GM12878 (cell line): ENCODE measurements around the gene CYS1. TPM values are rescaled to one million over a fixed set of nuclear protein-coding genes. Genes with fewer than 3 reads are reported as not detected.

Source experiments
- ATAC-seq: fragments of 200-7000 bp; cut with Tn5 transposase; 3 replicates; pipeline ENCODE4 v1.9.1; 2020; ENCODE audit warnings: mild to moderate bottlenecking, moderate library complexity
- BruUV-seq: library from RNA; stranded (reverse); fragments of 400-500 nt; replicated peaks from 2 replicates; lab custom pipeline; 2021; lab: Mats Ljungman, UMichigan
- CTCF ChIA-PET: fragments of 300-600 bp; sonication (Branson Sonifier 250); formaldehyde crosslinking; extraction: SDS; loops from one replicate; lab custom pipeline; 2021; ENCODE audit warnings: inconsistent platforms; lab: Yijun Ruan, JAX
- POLR2A ChIA-PET: fragments of 350-600 bp; formaldehyde crosslinking; extraction: SDS; loops from one replicate; lab custom pipeline; 2021; ENCODE audit warnings: inconsistent platforms; lab: Charles Lee
- RAD21 ChIA-PET: fragments of 300-600 bp; sonication (Branson Sonifier 250); formaldehyde crosslinking; loops from one replicate; lab custom pipeline; 2023; ENCODE audit warnings: antibody characterized with exemption; ENCODE audit not compliant: unreplicated experiment; lab: Charles Lee
- SMC1A ChIA-PET: fragments of 300-600 bp; sonication (Branson Sonifier 250); formaldehyde crosslinking; loops from one replicate; lab custom pipeline; 2023; ENCODE audit not compliant: unreplicated experiment, uncharacterized antibody; lab: Charles Lee
- DNase-seq: peaks from one replicate; pipeline ENCODE4 v3.0.0-alpha.2; 2011; ENCODE audit warnings: low read depth, low spot score
- FAIRE-seq: peaks from 3 replicates; lab custom pipeline; 2011; peaks lifted over from hg19 to GRCh38; lab: Jason Lieb, UNC
- H2AFZ ChIP-seq: 2 replicates; pipeline ENCODE4 v1.6.0; 2011; ENCODE audit warnings: low read depth, low read length, control low read depth; ENCODE audit not compliant: control insufficient read depth
- H3K27ac ChIP-seq: 2 replicates; pipeline ENCODE4 v1.5.1; 2011; ENCODE audit warnings: control low read depth; ENCODE audit not compliant: control insufficient read depth, insufficient read depth
- H3K27me3 ChIP-seq, 2 experiments: replicated peaks in 1 of 2; 2 replicates each; pipeline versions ENCODE4 v1.6.0 to v1.6.1; 2011; ENCODE audit warnings: low read length in 1 of 2; ENCODE audit not compliant: control insufficient read depth in 2 of 2, insufficient read depth in 2 of 2
- H3K36me3 ChIP-seq, 2 experiments: 2 replicates each; pipeline ENCODE4 v1.5.1; 2011; ENCODE audit warnings: low read length in 1 of 2; ENCODE audit not compliant: control insufficient read depth in 2 of 2, insufficient read depth in 2 of 2
- H3K4me1 ChIP-seq: 2 replicates; pipeline ENCODE4 v1.6.1; 2011; ENCODE audit warnings: mild to moderate bottlenecking, low read length, moderate library complexity, mixed read lengths; ENCODE audit not compliant: control insufficient read depth, insufficient read depth
- H3K4me2 ChIP-seq: 2 replicates; pipeline ENCODE4 v1.6.0; 2011; ENCODE audit warnings: control low read depth; ENCODE audit not compliant: control insufficient read depth, insufficient read depth
- H3K4me3 ChIP-seq: fragments of 200-600 bp; sonication (generic); 2 replicates; pipeline ENCODE4 v1.5.1; 2016
- H3K79me2 ChIP-seq: 2 replicates; pipeline ENCODE4 v1.6.0; 2011; ENCODE audit warnings: low read length; ENCODE audit not compliant: control insufficient read depth, insufficient read depth
- H3K9ac ChIP-seq: 2 replicates; pipeline ENCODE4 v1.8.0; 2011; ENCODE audit warnings: low read length, control low read depth, mixed read lengths; ENCODE audit not compliant: control insufficient read depth, insufficient read depth
- H3K9me3 ChIP-seq: replicated peaks from 3 replicates; pipeline ENCODE4 v1.5.1; 2011; ENCODE audit warnings: mild to moderate bottlenecking, low read length; ENCODE audit not compliant: control insufficient read depth, insufficient read depth
- H4K20me1 ChIP-seq: 2 replicates; pipeline ENCODE4 v1.6.0; 2011; ENCODE audit not compliant: control insufficient read depth, insufficient read depth
- CHD2 ChIP-seq: IDR thresholded peaks from 2 replicates; pipeline ENCODE4 v1.6.1; 2011; ENCODE audit warnings: low read depth, low read length, improper control_type of control experiment, borderline replicate concordance
- FOXK2 ChIP-seq: fragments of 450-650 bp; IDR thresholded peaks from 2 replicates; pipeline ENCODE4 v1.6.1; 2017; ENCODE audit warnings: mild to moderate bottlenecking, moderate library complexity
- FOXM1 ChIP-seq: IDR thresholded peaks from 2 replicates; pipeline ENCODE4 v1.6.1; 2012; ENCODE audit warnings: low read depth, mild to moderate bottlenecking, inconsistent platforms, low read length, moderate library complexity
- HCFC1 ChIP-seq: fragments of 150-350 bp; IDR thresholded peaks from 2 replicates; pipeline ENCODE4 v1.6.1; 2014; ENCODE audit warnings: low read length
- MTA3 ChIP-seq: IDR thresholded peaks from 2 replicates; pipeline ENCODE4 v1.6.1; 2012; ENCODE audit warnings: low read length, inconsistent platforms, borderline replicate concordance
- MYB ChIP-seq: fragments of 150-350 bp; IDR thresholded peaks from 2 replicates; pipeline ENCODE4 v1.6.1; 2014; ENCODE audit warnings: mild to moderate bottlenecking, low read depth, low read length, borderline replicate concordance
- SMARCA5 ChIP-seq: fragments of 450-650 bp; IDR thresholded peaks from 2 replicates; pipeline ENCODE4 v1.6.1; 2017; ENCODE audit warnings: mild to moderate bottlenecking
- SPI1 ChIP-seq: IDR thresholded peaks from 2 replicates; pipeline ENCODE4 v1.6.1; 2011; ENCODE audit warnings: low read depth, mild to moderate bottlenecking, low read length, moderate library complexity, borderline replicate concordance; ENCODE audit not compliant: insufficient read depth
- TAF1 ChIP-seq: IDR thresholded peaks from 2 replicates; pipeline ENCODE4 v1.6.1; 2011; ENCODE audit warnings: mild to moderate bottlenecking, low read depth, low read length, borderline replicate concordance
- TCF12 ChIP-seq: IDR thresholded peaks from 2 replicates; pipeline ENCODE4 v1.6.1; 2011; ENCODE audit warnings: low read depth, mild to moderate bottlenecking, low read length
- ZNF24 ChIP-seq: fragments of 450-650 bp; IDR thresholded peaks from 2 replicates; pipeline ENCODE4 v1.6.1; 2017; ENCODE audit warnings: antibody characterized with exemption, mild to moderate bottlenecking
- ZNF384 ChIP-seq: IDR thresholded peaks from 2 replicates; pipeline ENCODE4 v1.6.1; 2012; ENCODE audit warnings: low read depth, mild to moderate bottlenecking, low read length, improper control_type of control experiment, borderline replicate concordance
- WGBS: methylation state at CpG from one replicate; pipeline ENCODE4 v1.1.6; 2016; ENCODE audit warnings: low lambda C conversion rate; ENCODE audit not compliant: insufficient replicate concordance, insufficient coverage; ENCODE audit errors: missing lambda C conversion rate; 5-methylcytosine and 5-hydroxymethylcytosine counted together
- in situ Hi-C: fragments of 300-500 bp; cut with MboI; formaldehyde crosslinking; loops from 9 replicates; pipeline ENCODE4 v1.14.3; 2018; ENCODE audit warnings: mixed read lengths
- intact Hi-C: fragments of 100-400 bp; cut with micrococcal nuclease; formaldehyde crosslinking; loops from one replicate; pipeline ENCODE4 v1.14.2; 2022; ENCODE audit not compliant: unreplicated experiment
- polyA plus RNA-seq, 11 experiments: library from polyadenylated mRNA; depleted of rRNA in 4 of 11; unstranded in 6 of 11; stranded (reverse) in 5 of 11; fragments of >200 nt; fragmentation: Nextera tagmentation in 4 of 11; fragmentation: Illumina TruSeq in 1 of 11; extraction: Ambion mirVana in 4 of 11; extraction: Trizol in 1 of 11; gene quantifications; 1 replicate in 1 of 11; 2 replicates in 10 of 11; pipeline versions ENCODE4 v1.2.1 to v1.2.3, GENCODE V29; 2011 to 2016; ENCODE audit warnings: inconsistent platforms in 2 of 11, missing spikeins in 2 of 11, low read depth in 1 of 11
- total RNA-seq, 4 experiments: library from RNA; depleted of rRNA in 3 of 4; stranded (reverse); fragments of >200 nt in 3 of 4; fragmentation: Illumina TruSeq in 1 of 4; extraction: Trizol in 1 of 4; gene quantifications; 2 replicates each; pipeline versions ENCODE4 v1.2.1 to v1.2.3, GENCODE V29; 2013 to 2021
- TF ChIP-seq, protein P1 (sequence below): fragments of 450-650 bp; IDR thresholded peaks from 2 replicates; pipeline ENCODE4 v1.6.1; 2018; ENCODE audit warnings: borderline replicate concordance, mild to moderate bottlenecking; ENCODE audit not compliant: partially characterized antibody
- TF ChIP-seq, protein P2 (sequence below): fragments of 450-650 bp; IDR thresholded peaks from 2 replicates; pipeline ENCODE4 v1.6.1; 2017; ENCODE audit warnings: mild to moderate bottlenecking, moderate library complexity
- TF ChIP-seq, protein P3 (sequence below): fragments of 450-650 bp; IDR thresholded peaks from 2 replicates; pipeline ENCODE4 v1.6.1; 2014; ENCODE audit warnings: mild to moderate bottlenecking
- TF ChIP-seq, protein P4 (sequence below): fragments of 450-650 bp; IDR thresholded peaks from 2 replicates; pipeline ENCODE4 v1.6.1; 2016; ENCODE audit warnings: mild to moderate bottlenecking

The CYS1 gene
- total and polyA plus RNA-seq, 10 of the 15 experiments (the other 5 are each of a cell fraction or from before 2014, with no cell fraction given) = 0.35 to 6.4 (median 2.5) TPM

DNA sequence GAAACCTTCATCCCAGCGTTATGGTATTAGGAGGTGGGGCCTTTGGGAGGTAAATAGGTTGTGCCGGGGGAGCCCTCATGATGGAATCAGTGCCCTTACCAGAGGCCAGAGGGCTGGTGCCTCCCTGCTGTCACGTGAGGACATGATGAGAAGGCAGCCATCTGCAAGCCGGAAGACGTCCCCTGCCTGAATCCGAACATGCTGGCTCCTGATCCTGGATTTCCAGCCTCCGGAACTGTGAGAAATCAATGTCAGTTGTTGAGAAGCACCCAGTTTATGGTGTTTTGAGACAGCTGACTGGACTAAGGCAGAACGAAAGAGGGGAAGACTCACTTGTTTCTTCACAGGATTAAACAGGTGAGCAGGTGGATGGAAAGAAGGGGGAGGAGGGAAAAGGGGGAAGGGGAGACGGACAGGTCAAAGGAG, 49.9 kb downstream of the CYS1 start:
- no TSS peak for BruUV-seq
- Histone ChIP-seq H3K9ac (no peak overlapping the region), H3K4me1 (peaks cover 11% of the 10 kb centered on the region), H2AFZ (no peak overlapping the region), H3K36me3 (no peaks in the 10 kb centered on the region), H3K27me3 (peaks cover 0 to 3% of the 10 kb centered on the region in 2 experiments; a peak in 1 of 4 replicates), H3K9me3 (no peaks in the 10 kb centered on the region), H3K4me3 (no peak overlapping the region), H4K20me1 (no peaks in the 10 kb centered on the region), H3K4me2 (no peak overlapping the region), H3K27ac (no peak overlapping the region), H3K79me2 (no peaks in the 10 kb centered on the region)
- intact Hi-C loops (no loop called here), in situ Hi-C loops (no loop called here)
- FAIRE-seq (no peak), ATAC-seq (no peak), DNase-seq (no peak)
- ChIA-PET CTCF (interaction anchor here (0.7 to 6.4 kb wide), 5 partner anchors 17 to 789 kb away, joined by 3 to 33 read pairs (median 4); no protein-coding TSS in a partner anchor), SMC1A (interaction anchor here (0.9 to 1.3 kb wide), 3 partner anchors 17 to 44 kb away, joined by 3 read pairs; no protein-coding TSS in a partner anchor), RAD21 (interaction anchor here (1.0 to 2.6 kb wide), 3 partner anchors 18 to 231 kb away, joined by 3 to 15 read pairs (median 5); no protein-coding TSS in a partner anchor), POLR2A (no interaction called here)
- WGBS = 55% methylated on average over 9 of the region's 9 CpGs
- TF ChIP-seq ZNF24 (no peak), TCF12 (no peak), TAF1 (no peak), MYB (no peak), SPI1 (no peak), SMARCA5 (no peak), FOXK2 (no peak), HCFC1 (no peak), MTA3 (no peak), ZNF384 (no peak), CHD2 (no peak), FOXM1 (no peak)
- TF ChIP-seq, protein P1, sequence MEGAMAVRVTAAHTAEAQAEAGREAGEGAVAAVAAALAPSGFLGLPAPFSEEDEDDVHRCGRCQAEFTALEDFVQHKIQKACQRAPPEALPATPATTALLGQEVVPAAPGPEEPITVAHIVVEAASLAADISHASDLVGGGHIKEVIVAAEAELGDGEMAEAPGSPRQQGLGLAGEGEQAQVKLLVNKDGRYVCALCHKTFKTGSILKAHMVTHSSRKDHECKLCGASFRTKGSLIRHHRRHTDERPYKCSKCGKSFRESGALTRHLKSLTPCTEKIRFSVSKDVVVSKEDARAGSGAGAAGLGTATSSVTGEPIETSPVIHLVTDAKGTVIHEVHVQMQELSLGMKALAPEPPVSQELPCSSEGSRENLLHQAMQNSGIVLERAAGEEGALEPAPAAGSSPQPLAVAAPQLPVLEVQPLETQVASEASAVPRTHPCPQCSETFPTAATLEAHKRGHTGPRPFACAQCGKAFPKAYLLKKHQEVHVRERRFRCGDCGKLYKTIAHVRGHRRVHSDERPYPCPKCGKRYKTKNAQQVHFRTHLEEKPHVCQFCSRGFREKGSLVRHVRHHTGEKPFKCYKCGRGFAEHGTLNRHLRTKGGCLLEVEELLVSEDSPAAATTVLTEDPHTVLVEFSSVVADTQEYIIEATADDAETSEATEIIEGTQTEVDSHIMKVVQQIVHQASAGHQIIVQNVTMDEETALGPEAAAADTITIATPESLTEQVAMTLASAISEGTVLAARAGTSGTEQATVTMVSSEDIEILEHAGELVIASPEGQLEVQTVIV = no peak
- TF ChIP-seq, protein P2, sequence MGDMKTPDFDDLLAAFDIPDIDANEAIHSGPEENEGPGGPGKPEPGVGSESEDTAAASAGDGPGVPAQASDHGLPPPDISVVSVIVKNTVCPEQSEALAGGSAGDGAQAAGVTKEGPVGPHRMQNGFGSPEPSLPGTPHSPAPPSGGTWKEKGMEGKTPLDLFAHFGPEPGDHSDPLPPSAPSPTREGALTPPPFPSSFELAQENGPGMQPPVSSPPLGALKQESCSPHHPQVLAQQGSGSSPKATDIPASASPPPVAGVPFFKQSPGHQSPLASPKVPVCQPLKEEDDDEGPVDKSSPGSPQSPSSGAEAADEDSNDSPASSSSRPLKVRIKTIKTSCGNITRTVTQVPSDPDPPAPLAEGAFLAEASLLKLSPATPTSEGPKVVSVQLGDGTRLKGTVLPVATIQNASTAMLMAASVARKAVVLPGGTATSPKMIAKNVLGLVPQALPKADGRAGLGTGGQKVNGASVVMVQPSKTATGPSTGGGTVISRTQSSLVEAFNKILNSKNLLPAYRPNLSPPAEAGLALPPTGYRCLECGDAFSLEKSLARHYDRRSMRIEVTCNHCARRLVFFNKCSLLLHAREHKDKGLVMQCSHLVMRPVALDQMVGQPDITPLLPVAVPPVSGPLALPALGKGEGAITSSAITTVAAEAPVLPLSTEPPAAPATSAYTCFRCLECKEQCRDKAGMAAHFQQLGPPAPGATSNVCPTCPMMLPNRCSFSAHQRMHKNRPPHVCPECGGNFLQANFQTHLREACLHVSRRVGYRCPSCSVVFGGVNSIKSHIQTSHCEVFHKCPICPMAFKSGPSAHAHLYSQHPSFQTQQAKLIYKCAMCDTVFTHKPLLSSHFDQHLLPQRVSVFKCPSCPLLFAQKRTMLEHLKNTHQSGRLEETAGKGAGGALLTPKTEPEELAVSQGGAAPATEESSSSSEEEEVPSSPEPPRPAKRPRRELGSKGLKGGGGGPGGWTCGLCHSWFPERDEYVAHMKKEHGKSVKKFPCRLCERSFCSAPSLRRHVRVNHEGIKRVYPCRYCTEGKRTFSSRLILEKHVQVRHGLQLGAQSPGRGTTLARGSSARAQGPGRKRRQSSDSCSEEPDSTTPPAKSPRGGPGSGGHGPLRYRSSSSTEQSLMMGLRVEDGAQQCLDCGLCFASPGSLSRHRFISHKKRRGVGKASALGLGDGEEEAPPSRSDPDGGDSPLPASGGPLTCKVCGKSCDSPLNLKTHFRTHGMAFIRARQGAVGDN = no peak
- TF ChIP-seq, protein P3, sequence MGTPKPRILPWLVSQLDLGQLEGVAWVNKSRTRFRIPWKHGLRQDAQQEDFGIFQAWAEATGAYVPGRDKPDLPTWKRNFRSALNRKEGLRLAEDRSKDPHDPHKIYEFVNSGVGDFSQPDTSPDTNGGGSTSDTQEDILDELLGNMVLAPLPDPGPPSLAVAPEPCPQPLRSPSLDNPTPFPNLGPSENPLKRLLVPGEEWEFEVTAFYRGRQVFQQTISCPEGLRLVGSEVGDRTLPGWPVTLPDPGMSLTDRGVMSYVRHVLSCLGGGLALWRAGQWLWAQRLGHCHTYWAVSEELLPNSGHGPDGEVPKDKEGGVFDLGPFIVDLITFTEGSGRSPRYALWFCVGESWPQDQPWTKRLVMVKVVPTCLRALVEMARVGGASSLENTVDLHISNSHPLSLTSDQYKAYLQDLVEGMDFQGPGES = no peak
- TF ChIP-seq, protein P4, sequence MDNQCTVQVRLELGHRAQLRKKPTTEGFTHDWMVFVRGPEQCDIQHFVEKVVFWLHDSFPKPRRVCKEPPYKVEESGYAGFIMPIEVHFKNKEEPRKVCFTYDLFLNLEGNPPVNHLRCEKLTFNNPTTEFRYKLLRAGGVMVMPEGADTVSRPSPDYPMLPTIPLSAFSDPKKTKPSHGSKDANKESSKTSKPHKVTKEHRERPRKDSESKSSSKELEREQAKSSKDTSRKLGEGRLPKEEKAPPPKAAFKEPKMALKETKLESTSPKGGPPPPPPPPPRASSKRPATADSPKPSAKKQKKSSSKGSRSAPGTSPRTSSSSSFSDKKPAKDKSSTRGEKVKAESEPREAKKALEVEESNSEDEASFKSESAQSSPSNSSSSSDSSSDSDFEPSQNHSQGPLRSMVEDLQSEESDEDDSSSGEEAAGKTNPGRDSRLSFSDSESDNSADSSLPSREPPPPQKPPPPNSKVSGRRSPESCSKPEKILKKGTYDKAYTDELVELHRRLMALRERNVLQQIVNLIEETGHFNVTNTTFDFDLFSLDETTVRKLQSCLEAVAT = no peak
